Panc1 (cell line): ENCODE data around the gene CSRP3. TPM values are rescaled to one million over a fixed set of nuclear protein-coding genes. Genes with fewer than 3 reads are reported as not detected.

Experiments
- ATAC-seq: fragments of 200-7000 bp; cut with Tn5 transposase; 2 replicates; pipeline ENCODE4 v1.9.1; 2020; ENCODE audit warnings: mild to moderate bottlenecking, moderate library complexity
- BruUV-seq: library from RNA; stranded (reverse); fragments of 400-500 nt; replicated peaks from 2 replicates; lab custom pipeline; 2021; lab: Mats Ljungman, UMichigan
- CTCF ChIA-PET: fragments of 300-600 bp; sonication (Branson Sonifier 250); formaldehyde crosslinking; loops from one replicate; lab custom pipeline; 2022; ENCODE audit warnings: antibody characterized with exemption; lab: Charles Lee
- POLR2A ChIA-PET: fragments of 300-600 bp; sonication (Branson Sonifier 250); formaldehyde crosslinking; loops from one replicate; lab custom pipeline; 2022; ENCODE audit warnings: antibody characterized with exemption; lab: Charles Lee
- DNase-seq: peaks from one replicate; pipeline ENCODE4 v3.0.0-alpha.2; 2010; ENCODE audit warnings: low read depth, low spot score
- H3K27ac ChIP-seq: 2 replicates; pipeline ENCODE4 v1.5.1; 2011; ENCODE audit warnings: mild to moderate bottlenecking, low read length, inconsistent platforms
- H3K27me3 ChIP-seq: fragments of 200-500 bp; sonication (Bioruptor generic); 2 replicates; pipeline ENCODE4 v1.6.0; 2014; ENCODE audit warnings: low read length, inconsistent platforms; ENCODE audit not compliant: control insufficient read depth, insufficient read depth
- H3K36me3 ChIP-seq: fragments of 200-500 bp; sonication (Bioruptor generic); 2 replicates; pipeline ENCODE4 v1.5.1; 2014; ENCODE audit warnings: inconsistent platforms, mild to moderate bottlenecking, low read length, moderate library complexity; ENCODE audit not compliant: control insufficient read depth, insufficient read depth
- H3K4me1 ChIP-seq: 2 replicates; pipeline ENCODE4 v1.5.1; 2011; ENCODE audit warnings: inconsistent platforms, mild to moderate bottlenecking, low read length, moderate library complexity; ENCODE audit not compliant: control insufficient read depth, insufficient read depth
- H3K4me3 ChIP-seq, 2 experiments: 2 replicates each; pipeline ENCODE4 v1.5.1; 2011 to 2012; ENCODE audit warnings: low read depth in 2 of 2, low read length in 2 of 2, mild to moderate bottlenecking in 2 of 2, inconsistent platforms in 1 of 2, moderate library complexity in 1 of 2
- H3K9me3 ChIP-seq: fragments of 200-500 bp; sonication (Bioruptor generic); 2 replicates; pipeline ENCODE4 v1.5.1; 2014; ENCODE audit warnings: low read depth, mild to moderate bottlenecking, inconsistent platforms, low read length, moderate library complexity; ENCODE audit not compliant: control insufficient read depth, insufficient read depth
- POLR2AphosphoS5 ChIP-seq: IDR thresholded peaks from 2 replicates; pipeline ENCODE4 v1.6.1; 2012; ENCODE audit warnings: mild to moderate bottlenecking, low read depth, low read length, moderate library complexity
- SIN3A ChIP-seq: IDR thresholded peaks from 2 replicates; pipeline ENCODE4 v1.6.1; 2012; ENCODE audit warnings: low read depth, mild to moderate bottlenecking, low read length, moderate library complexity, borderline replicate concordance; ENCODE audit not compliant: insufficient read depth
- TCF7L2 ChIP-seq: IDR thresholded peaks from 2 replicates; pipeline ENCODE4 v1.6.1; 2011; ENCODE audit warnings: mild to moderate bottlenecking, low read depth, low read length, inconsistent platforms
- in situ Hi-C: cut with HindIII; loops from 2 replicates; pipeline ENCODE4 v1.10.0; 2016; ENCODE audit warnings: low sequenced_read_pairs, low pct_unique_long_range_greater_than_20kb
- intact Hi-C: fragments of 100-400 bp; cut with micrococcal nuclease; formaldehyde crosslinking; loops from one replicate; pipeline ENCODE4 v1.10.0; 2022; ENCODE audit not compliant: unreplicated experiment
- total RNA-seq: library from RNA; stranded (reverse); gene quantifications from one replicate; pipeline ENCODE4 v1.2.1, GENCODE V29; 2021; ENCODE audit not compliant: unreplicated experiment
- TF ChIP-seq, protein P1 (sequence below): fragments of 450-650 bp; IDR thresholded peaks from 2 replicates; pipeline ENCODE4 v1.5.1; 2017; ENCODE audit warnings: mild to moderate bottlenecking
- TF ChIP-seq, protein P2 (sequence below), 2 experiments: IDR thresholded peaks; 2 replicates each; pipeline ENCODE4 v1.6.1; 2011 to 2012; ENCODE audit warnings: low read depth in 2 of 2, control low read depth in 1 of 2, low read length in 1 of 2, mild to moderate bottlenecking in 1 of 2, moderate library complexity in 1 of 2; ENCODE audit not compliant: insufficient read depth in 1 of 2

The CSRP3 gene
- total RNA-seq, 1 experiment from 2014 or later = not detected

DNA sequence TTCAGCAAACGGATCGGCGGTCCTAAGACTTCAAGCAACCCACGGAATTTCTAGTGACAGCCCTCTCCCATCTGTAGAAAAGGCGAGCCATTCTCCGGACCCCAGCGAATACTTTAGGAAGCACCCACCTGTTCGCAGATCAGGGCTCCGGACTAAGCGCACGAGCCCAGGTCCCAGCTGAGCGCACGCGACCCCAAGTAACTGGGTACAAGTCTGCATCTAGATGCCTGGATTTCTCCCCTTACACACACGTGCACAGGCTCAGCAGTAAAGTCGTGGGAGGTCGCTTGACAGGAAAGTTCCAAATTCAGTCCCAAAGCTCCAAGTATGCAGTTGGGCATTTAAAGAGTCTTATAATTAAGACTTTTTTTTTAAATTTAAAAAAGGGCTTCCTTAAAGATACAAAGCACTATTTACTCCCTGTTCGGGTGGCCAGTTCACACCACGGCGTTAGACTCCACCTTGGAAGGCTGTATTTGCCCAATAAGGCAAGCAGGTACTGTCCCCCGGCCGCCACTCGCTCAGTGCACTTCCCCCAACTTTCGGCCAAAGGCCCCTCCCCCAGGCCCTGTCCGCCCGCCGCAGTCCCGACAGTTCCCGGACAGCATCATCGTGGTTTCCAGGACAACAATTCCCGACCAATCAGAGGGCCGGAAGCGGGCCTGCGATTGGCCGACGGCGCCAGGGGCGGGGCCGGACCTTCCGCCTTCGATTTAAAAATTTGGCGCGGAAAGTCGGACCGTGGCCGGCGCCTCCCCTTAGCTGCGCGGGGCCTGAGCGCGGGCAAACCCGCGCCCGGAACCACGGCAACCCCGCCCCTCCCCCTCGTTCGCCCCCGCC lies 38.9 kb upstream of the CSRP3 start, which contains the start of gene E2F8:
Gene E2F8, minus strand, starts transcription at position 526 of the 840 bp plus-strand sequence. CDS start 824 bp downstream, outside the sequence.
- BruUV-seq = TSS peak; percentile 91
- H3K27me3 ChIP-seq = no peaks in the 10 kb centered on the region
- no peaks in the 10 kb centered on the region for H3K9me3 ChIP-seq
- ATAC-seq (peak; percentile 97), DNase-seq (peak; percentile 74)
- CTCF ChIA-PET = no interaction called here
- H3K36me3 ChIP-seq = peaks cover 11% of the 10 kb centered on the region
- H3K4me1 ChIP-seq = peaks cover 17% of the 10 kb centered on the region
- POLR2A ChIA-PET = interaction anchor here (0.7 kb wide), 1 partner anchor 475 kb away, joined by 3 read pairs; no protein-coding TSS in a partner anchor
- intact Hi-C loops (no loop called here), in situ Hi-C loops (no loop called here)
- peak within 1 kb of the TSS; percentile 85 for H3K27ac ChIP-seq
- TF ChIP-seq TCF7L2 = no peak
- peak; percentile 79; the same call in 1 of the 2 replicates for TF ChIP-seq SIN3A
- TF ChIP-seq POLR2AphosphoS5 = peak; percentile 42; the same call in 1 of the 2 replicates
- H3K4me3 ChIP-seq = peak within 1 kb of the TSS; percentile 70 to 97

DNA sequence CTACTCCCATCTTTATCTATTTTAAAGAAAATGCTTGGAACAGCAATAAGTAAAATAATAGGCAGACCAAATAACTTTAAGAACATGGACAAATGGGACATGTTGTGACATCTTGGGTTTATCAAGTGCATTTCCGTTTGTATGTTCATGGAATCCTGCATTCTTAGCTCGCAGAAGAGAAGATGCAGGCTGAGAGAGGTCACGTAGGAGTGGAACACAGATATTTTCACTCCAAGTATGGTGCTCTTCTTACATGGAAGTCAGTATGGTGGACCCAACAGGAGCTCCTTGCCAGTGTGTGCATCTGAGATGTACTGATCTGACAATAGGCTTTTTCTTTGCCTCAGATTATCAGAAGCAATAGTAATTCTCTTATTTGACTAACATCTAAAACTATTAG lies 37.3 kb upstream of the CSRP3 start:
- Histone ChIP-seq H3K27ac (peak overlapping the region; percentile 85), H3K4me3 (peak overlapping the region; percentile 70 to 97; a peak in 3 of 4 replicates), H3K27me3 (no peaks in the 10 kb centered on the region), H3K36me3 (peaks cover 11% of the 10 kb centered on the region), H3K4me1 (peaks cover 17% of the 10 kb centered on the region), H3K9me3 (no peaks in the 10 kb centered on the region)
- no peak for DNase-seq
- ChIA-PET CTCF (no interaction called here), POLR2A (no interaction called here)
- ATAC-seq = no peak
- no TSS peak for BruUV-seq
- in situ Hi-C loops = no loop called here
- TF ChIP-seq SIN3A = no peak
- TF ChIP-seq, protein P1, sequence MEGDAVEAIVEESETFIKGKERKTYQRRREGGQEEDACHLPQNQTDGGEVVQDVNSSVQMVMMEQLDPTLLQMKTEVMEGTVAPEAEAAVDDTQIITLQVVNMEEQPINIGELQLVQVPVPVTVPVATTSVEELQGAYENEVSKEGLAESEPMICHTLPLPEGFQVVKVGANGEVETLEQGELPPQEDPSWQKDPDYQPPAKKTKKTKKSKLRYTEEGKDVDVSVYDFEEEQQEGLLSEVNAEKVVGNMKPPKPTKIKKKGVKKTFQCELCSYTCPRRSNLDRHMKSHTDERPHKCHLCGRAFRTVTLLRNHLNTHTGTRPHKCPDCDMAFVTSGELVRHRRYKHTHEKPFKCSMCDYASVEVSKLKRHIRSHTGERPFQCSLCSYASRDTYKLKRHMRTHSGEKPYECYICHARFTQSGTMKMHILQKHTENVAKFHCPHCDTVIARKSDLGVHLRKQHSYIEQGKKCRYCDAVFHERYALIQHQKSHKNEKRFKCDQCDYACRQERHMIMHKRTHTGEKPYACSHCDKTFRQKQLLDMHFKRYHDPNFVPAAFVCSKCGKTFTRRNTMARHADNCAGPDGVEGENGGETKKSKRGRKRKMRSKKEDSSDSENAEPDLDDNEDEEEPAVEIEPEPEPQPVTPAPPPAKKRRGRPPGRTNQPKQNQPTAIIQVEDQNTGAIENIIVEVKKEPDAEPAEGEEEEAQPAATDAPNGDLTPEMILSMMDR = no peak
- TF ChIP-seq, protein P2, sequence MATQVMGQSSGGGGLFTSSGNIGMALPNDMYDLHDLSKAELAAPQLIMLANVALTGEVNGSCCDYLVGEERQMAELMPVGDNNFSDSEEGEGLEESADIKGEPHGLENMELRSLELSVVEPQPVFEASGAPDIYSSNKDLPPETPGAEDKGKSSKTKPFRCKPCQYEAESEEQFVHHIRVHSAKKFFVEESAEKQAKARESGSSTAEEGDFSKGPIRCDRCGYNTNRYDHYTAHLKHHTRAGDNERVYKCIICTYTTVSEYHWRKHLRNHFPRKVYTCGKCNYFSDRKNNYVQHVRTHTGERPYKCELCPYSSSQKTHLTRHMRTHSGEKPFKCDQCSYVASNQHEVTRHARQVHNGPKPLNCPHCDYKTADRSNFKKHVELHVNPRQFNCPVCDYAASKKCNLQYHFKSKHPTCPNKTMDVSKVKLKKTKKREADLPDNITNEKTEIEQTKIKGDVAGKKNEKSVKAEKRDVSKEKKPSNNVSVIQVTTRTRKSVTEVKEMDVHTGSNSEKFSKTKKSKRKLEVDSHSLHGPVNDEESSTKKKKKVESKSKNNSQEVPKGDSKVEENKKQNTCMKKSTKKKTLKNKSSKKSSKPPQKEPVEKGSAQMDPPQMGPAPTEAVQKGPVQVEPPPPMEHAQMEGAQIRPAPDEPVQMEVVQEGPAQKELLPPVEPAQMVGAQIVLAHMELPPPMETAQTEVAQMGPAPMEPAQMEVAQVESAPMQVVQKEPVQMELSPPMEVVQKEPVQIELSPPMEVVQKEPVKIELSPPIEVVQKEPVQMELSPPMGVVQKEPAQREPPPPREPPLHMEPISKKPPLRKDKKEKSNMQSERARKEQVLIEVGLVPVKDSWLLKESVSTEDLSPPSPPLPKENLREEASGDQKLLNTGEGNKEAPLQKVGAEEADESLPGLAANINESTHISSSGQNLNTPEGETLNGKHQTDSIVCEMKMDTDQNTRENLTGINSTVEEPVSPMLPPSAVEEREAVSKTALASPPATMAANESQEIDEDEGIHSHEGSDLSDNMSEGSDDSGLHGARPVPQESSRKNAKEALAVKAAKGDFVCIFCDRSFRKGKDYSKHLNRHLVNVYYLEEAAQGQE (IDR thresholded peaks at IDR 0.05; ENCODE audit: insufficient read depth in 1 of 2, low read depth in 2 of 2, low read length in 1 of 2) = no peak
- no peak for TF ChIP-seq TCF7L2
- no peak for TF ChIP-seq POLR2AphosphoS5
- intact Hi-C loops = no loop called here
